ENCODE measurements around the gene CECR2. TPM values are rescaled to one million over a fixed set of nuclear protein-coding genes. Genes with fewer than 3 reads are reported as not detected.
"Not testable (repeated sequence)": the region's sequence is repeated elsewhere in the genome, so short reads cannot be mapped to it uniquely, and the experiment has no call there.

CECR2 gene
- total RNA-seq, 1 donor from 2014 or later: 1.4 TPM

DNA sequence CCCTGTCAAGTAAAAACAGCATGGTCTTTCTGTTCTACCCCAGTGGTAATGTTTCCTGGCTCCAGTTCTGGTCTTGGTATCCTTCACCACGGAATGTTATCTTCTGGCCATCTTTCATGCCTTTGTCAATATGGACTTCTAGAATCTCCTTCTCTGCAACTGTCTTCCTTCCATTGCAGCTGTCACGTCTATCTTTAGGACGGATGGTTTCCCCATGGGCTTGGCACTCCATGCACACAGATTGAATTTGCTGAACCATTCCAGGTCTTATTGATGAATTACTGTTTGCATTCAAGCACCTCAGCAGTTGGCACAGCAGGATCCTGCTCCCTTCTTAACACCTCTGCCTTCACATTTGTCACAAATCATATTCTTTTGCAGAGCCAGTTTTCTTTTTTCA, 149.1 kb downstream of the CECR2 start:
- Histone ChIP-seq H3K27me3 (no peaks in the 10 kb centered on the region), H3K9me3 (no peaks in the 10 kb centered on the region), H3K36me3 (no peaks in the 10 kb centered on the region), H3K4me3 (no peak overlapping the region), H3K27ac (no peak overlapping the region), H3K4me1 (no peaks in the 10 kb centered on the region)
- intact Hi-C loops (cut with DNase I): no loop called here
- TF ChIP-seq, protein P1, sequence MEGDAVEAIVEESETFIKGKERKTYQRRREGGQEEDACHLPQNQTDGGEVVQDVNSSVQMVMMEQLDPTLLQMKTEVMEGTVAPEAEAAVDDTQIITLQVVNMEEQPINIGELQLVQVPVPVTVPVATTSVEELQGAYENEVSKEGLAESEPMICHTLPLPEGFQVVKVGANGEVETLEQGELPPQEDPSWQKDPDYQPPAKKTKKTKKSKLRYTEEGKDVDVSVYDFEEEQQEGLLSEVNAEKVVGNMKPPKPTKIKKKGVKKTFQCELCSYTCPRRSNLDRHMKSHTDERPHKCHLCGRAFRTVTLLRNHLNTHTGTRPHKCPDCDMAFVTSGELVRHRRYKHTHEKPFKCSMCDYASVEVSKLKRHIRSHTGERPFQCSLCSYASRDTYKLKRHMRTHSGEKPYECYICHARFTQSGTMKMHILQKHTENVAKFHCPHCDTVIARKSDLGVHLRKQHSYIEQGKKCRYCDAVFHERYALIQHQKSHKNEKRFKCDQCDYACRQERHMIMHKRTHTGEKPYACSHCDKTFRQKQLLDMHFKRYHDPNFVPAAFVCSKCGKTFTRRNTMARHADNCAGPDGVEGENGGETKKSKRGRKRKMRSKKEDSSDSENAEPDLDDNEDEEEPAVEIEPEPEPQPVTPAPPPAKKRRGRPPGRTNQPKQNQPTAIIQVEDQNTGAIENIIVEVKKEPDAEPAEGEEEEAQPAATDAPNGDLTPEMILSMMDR (IDR thresholded peaks at IDR 0.05): no peak
- no peak for DNase-seq (ENCODE audit: low spot score in 2 of 2)

DNA sequence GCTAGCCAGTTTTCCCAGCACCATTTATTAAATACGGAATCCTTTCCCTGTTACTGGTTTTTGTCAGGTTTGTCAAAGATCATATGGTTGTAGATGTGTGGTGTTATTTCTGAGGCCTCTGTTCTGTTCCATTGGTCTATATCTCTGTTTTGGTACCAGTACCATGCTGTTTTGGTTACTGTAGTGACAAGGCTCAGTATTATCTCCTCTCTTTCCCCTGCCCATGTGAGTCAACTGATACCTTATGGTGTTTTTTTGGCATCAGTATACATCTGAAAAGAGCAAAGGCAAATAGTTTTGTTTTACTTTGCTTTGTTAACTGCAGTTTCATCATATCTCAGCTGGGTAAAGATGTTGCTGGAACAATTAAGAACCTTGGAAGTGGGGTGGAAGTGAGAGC, 152.7 kb downstream of the CECR2 start:
- H3K27ac ChIP-seq: not testable (repeated sequence)

DNA sequence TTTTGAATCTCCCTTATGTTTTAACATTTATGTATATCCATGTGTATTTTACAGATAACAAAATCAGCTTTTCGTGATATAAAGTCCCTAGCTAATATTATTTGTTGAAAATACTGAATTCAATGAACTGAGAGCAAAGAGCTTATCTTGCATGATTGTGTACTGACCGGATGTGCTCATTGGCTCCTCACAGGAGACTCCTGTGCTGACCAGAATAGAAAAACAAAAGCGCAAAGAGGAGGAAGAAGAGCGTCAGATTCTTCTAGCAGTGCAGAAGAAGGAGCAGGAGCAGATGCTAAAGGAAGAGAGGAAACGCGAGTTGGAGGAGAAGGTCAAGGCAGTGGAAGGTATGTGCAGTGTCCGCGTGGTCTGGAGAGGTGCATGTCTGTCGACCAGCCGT, 154.7 kb downstream of the CECR2 start:
- intact Hi-C loops (cut with DNase I): no loop called here
- no peak overlapping the region for H3K4me3 ChIP-seq
- H3K27me3 ChIP-seq: no peaks in the 10 kb centered on the region
- DNase-seq (ENCODE audit: low spot score in 2 of 2): no peak
- TF ChIP-seq, protein P1 (IDR thresholded peaks at IDR 0.05): no peak
- H3K36me3 ChIP-seq: no peaks in the 10 kb centered on the region
- no peaks in the 10 kb centered on the region for H3K9me3 ChIP-seq
- H3K4me1 ChIP-seq: no peaks in the 10 kb centered on the region
- no peak overlapping the region for H3K27ac ChIP-seq

More for the DNA sequence above, 152.7 kb downstream of the CECR2 start:
- H3K4me3 ChIP-seq; H3K36me3 ChIP-seq; DNase-seq (ENCODE audit: low spot score in 2 of 2); H3K4me1 ChIP-seq; H3K27me3 ChIP-seq; intact Hi-C loops (cut with DNase I); H3K9me3 ChIP-seq: not testable (repeated sequence)

DNA sequence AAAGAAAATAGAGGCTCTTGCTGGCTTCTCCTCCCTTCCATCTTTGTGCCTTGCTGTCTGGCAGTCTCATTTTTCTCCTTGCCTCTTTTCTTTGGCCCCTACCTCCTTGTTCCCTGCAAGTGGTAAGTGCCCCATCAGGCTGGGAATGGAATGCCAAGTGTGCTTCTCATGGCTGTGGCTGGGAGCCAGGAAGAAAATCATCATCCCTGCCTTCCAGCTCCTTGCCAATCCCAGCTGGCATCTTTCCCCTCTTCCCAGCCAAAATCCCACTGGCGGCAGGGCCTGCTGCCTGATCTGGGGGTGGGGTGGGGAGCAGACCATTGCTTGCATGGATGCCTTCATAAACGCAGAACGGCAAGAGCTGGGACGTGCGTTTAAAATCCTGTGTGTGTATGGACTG, 167.0 kb downstream of the CECR2 start:
- peak in 1 of 2 donors; percentile 85 for DNase-seq (ENCODE audit: low spot score in 2 of 2)
- no peaks in the 10 kb centered on the region for H3K27me3 ChIP-seq
- H3K4me1 ChIP-seq: peaks cover 0 to 6% of the 10 kb centered on the region in 2 donors
- H3K27ac ChIP-seq: peak overlapping the region; percentile 41 to 58
- intact Hi-C loops (cut with DNase I): loop anchor here (5.0 kb wide), 1 partner anchor 91 kb away; the partner anchor contains the start of gene ATP6V1E1
- no peak overlapping the region for H3K4me3 ChIP-seq
- TF ChIP-seq, protein P1 (IDR thresholded peaks at IDR 0.05): peak in 2 of 3 experiments; percentile 8
- no peaks in the 10 kb centered on the region for H3K36me3 ChIP-seq
- H3K9me3 ChIP-seq: no peaks in the 10 kb centered on the region

DNA sequence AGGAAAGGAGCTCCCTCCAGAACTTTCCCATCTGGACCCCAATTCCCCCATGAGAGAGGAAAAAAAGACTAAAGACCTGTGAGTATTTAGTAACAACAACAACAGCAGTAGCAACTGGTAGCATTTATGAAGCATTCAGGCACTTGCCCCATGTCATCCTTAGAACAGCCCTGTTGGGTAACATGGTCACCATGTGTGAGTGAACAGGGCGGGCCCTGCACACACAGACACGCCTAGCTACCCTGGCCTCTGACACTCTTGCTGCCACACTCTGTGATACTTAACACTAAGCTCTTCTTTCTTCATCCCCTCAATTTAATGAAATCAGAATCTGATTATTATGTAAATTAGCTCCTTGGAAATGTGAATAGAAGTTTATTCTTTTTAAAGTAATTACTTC, 167.9 kb downstream of the CECR2 start:
- TF ChIP-seq, protein P1 (IDR thresholded peaks at IDR 0.05): no peak
- intact Hi-C loops (cut with DNase I): loop anchor here (5.0 kb wide), 1 partner anchor 90 kb away; the partner anchor contains the start of gene ATP6V1E1
- Histone ChIP-seq H3K9me3 (no peaks in the 10 kb centered on the region), H3K4me3 (no peak overlapping the region), H3K27me3 (no peaks in the 10 kb centered on the region), H3K27ac (peak overlapping the region; percentile 41 to 58), H3K36me3 (no peaks in the 10 kb centered on the region), H3K4me1 (peaks cover 0 to 6% of the 10 kb centered on the region in 2 donors)
- no peak for DNase-seq (ENCODE audit: low spot score in 2 of 2)

DNA sequence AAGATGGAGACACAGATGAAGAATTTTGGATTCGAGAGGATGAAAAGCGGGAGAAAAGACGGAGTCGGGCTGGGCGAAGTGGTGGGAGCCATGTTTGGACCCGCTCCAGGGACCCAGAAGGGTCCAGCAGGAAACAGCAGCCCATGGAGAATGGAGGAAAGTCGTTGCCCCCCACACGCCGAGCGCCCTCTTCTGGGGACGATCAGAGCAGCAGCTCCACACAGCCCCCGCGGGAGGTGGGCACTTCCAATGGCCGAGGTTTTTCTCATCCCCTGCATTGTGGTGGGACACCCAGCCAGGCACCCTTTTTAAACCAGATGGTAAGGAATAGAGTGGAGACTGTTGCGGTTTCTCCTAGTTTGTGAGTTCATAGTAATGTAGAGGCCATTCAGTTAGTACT, 171.2 kb downstream of the CECR2 start:
- Histone ChIP-seq H3K27me3 (no peaks in the 10 kb centered on the region), H3K27ac (no peak overlapping the region), H3K9me3 (no peaks in the 10 kb centered on the region), H3K4me3 (no peak overlapping the region), H3K36me3 (no peaks in the 10 kb centered on the region), H3K4me1 (peaks cover 0 to 6% of the 10 kb centered on the region in 2 donors)
- TF ChIP-seq, protein P1 (IDR thresholded peaks at IDR 0.05): no peak
- intact Hi-C loops (cut with DNase I): no loop called here
- no peak for DNase-seq (ENCODE audit: low spot score in 2 of 2)

All from ascending aorta (tissue), 2 donors.